ENCODE results near the gene LIF.
A peak's percentile ranks its signal among the peaks of the same experiment; 100 is the strongest.

GRCh38 chr22:30287648-30288418, 41.3 kb upstream of the LIF start:
- peak in 5 of 7 experiments; percentile 68 to 93 (median 87) for TF ChIP-seq CTCF (IDR thresholded peaks at IDR 0.05)
- no peak for TF ChIP-seq POLR2A (IDR thresholded peaks at IDR 0.05)
- TF ChIP-seq EP300 (IDR thresholded peaks at IDR 0.05): no peak

Data from stomach (tissue), 4 donors.